Measurements from ENCODE around the gene PMEPA1. TPM values are rescaled to one million over a fixed set of nuclear protein-coding genes. Genes with fewer than 3 reads are reported as not detected.

Gene PMEPA1
- total and polyA plus RNA-seq, 10 of the 15 experiments (the other 5 are each of a cell fraction or from before 2014, with no cell fraction given) = 0.02 to 0.10 (median 0.04) TPM; not detected in 3

GRCh38 chr20:57746201-57746600 lies 36.4 kb upstream of the PMEPA1 start (continued):
- TF ChIP-seq BCL3 (IDR thresholded peaks at IDR 0.05; ENCODE audit: borderline replicate concordance, insufficient read depth, low read depth, low read length, poor library complexity, severe bottlenecking) = no peak

- RAD21 ChIA-PET (ENCODE audit: unreplicated experiment) = no interaction called here
- no peaks in the 10 kb centered on the region for H3K27me3 ChIP-seq (replicated peaks in 1 of 2; ENCODE audit: control insufficient read depth in 2 of 2, insufficient read depth in 2 of 2, low read length in 1 of 2)
- H4K20me1 ChIP-seq (ENCODE audit: control insufficient read depth, insufficient read depth) = no peaks in the 10 kb centered on the region
- DNase-seq (ENCODE audit: low read depth, low spot score) (no peak), FAIRE-seq (no peak), ATAC-seq (no peak)
- no peak overlapping the region for H2AFZ ChIP-seq (ENCODE audit: control insufficient read depth, low read depth, low read length)
- TF ChIP-seq ELK1 (IDR thresholded peaks at IDR 0.05; ENCODE audit: low read depth, low read length) (no peak), CBX5 (IDR thresholded peaks at IDR 0.05; ENCODE audit: low read depth) (no peak), ESRRA (IDR thresholded peaks at IDR 0.05; ENCODE audit: low read length) (no peak), BACH1 (IDR thresholded peaks at IDR 0.05; ENCODE audit: borderline replicate concordance) (no peak), SIX5 (IDR thresholded peaks at IDR 0.05; ENCODE audit: low read depth, low read length, severe bottlenecking) (no peak), RCOR1 (conservative IDR thresholded peaks at IDR 0.05; ENCODE audit: low read depth, low read length) (no peak), PBX3 (IDR thresholded peaks at IDR 0.05; ENCODE audit: insufficient replicate concordance, low read depth, low read length) (no peak)
- POLR2A ChIA-PET = interaction anchor here (1.0 kb wide), 1 partner anchor 10 kb away, joined by 3 read pairs; no protein-coding TSS in a partner anchor
- no TSS peak for BruUV-seq (replicated peaks)
- no peaks in the 10 kb centered on the region for H3K36me3 ChIP-seq (ENCODE audit: control insufficient read depth in 2 of 2, insufficient read depth in 2 of 2, low read length in 1 of 2)
- CTCF ChIA-PET = no interaction called here
- H3K79me2 ChIP-seq (ENCODE audit: control insufficient read depth, insufficient read depth, low read length) = no peaks in the 10 kb centered on the region
- in situ Hi-C loops (cut with MboI) = no loop called here
- H3K27ac ChIP-seq (ENCODE audit: control insufficient read depth, insufficient read depth) = no peak overlapping the region
- SMC1A ChIA-PET (ENCODE audit: uncharacterized antibody, unreplicated experiment) = no interaction called here
- no peaks in the 10 kb centered on the region for H3K9me3 ChIP-seq (replicated peaks; ENCODE audit: control insufficient read depth, insufficient read depth, low read length)
- no peak overlapping the region for H3K9ac ChIP-seq (ENCODE audit: control insufficient read depth, insufficient read depth, low read length)
- intact Hi-C loops (cut with micrococcal nuclease; ENCODE audit: unreplicated experiment) = no loop called here
- no peak overlapping the region for H3K4me3 ChIP-seq
- no peak overlapping the region for H3K4me2 ChIP-seq (ENCODE audit: control insufficient read depth, insufficient read depth)
- WGBS (ENCODE audit: insufficient coverage, insufficient replicate concordance, low lambda C conversion rate, missing lambda C conversion rate) = 11% methylated on average over 6 of the region's 6 CpGs
- peaks cover 6% of the 10 kb centered on the region for H3K4me1 ChIP-seq (ENCODE audit: control insufficient read depth, insufficient read depth, low read length)
These were observed 34.4 kb upstream of the PMEPA1 start for GRCh38 chr20:57744206-57744605.
